Neural crest cell (in vitro differentiated cells): Measurements from ENCODE around the gene RECQL. TPM values are rescaled to one million over a fixed set of nuclear protein-coding genes. Genes with fewer than 3 reads are reported as not detected.

Experiments
- total RNA-seq: library from RNA; stranded (reverse); gene quantifications from 2 replicates; pipeline ENCODE4 v1.2.1, GENCODE V29; 2021

The RECQL gene
- total RNA-seq, 1 donor from 2014 or later: 24.7 TPM

Other genes with a start within 250 kb of the RECQL start
- 5.4 and 5.6 TPM in 2 replicates for gene SLCO1A2, start 166.7 kb downstream of the RECQL start, total RNA-seq
- 0.28 TPM in 1 of 2 replicates, not detected in the other for gene IAPP, start 128.7 kb downstream of the RECQL start, total RNA-seq
- gene PYROXD1, start 64.0 kb downstream of the RECQL start, total RNA-seq: 6.2 and 8.8 TPM in 2 replicates
- gene GOLT1B, start 154 bp upstream of the RECQL start, total RNA-seq: 26.3 and 30.8 TPM in 2 replicates
- gene SPX, start 24.7 kb upstream of the RECQL start, total RNA-seq: 0.19 and 0.36 TPM in 2 replicates
- not detected in 2 replicates for gene GYS2, start 103.2 kb upstream of the RECQL start, total RNA-seq
- 1,356 and 1,383 TPM in 2 replicates for gene LDHB, start 156.2 kb upstream of the RECQL start, total RNA-seq